Activated CD4-positive, alpha-beta T cell treated with anti-CD3 and anti-CD28 coated beads for 36 hours (primary cell): ENCODE measurements around the gene AARS1. TPM values are rescaled to one million over a fixed set of nuclear protein-coding genes. Genes with fewer than 3 reads are reported as not detected.
A peak's percentile ranks its signal among the peaks of the same experiment; 100 is the strongest.
"Not testable (repeated sequence)": the region's sequence is repeated elsewhere in the genome, so short reads cannot be mapped to it uniquely, and the experiment has no call there.

ENCODE experiments used
- ATAC-seq: fragments of 200-7000 bp; cut with Tn5 transposase; one replicate; pipeline ENCODE4 v1.10.0; 2021; ENCODE audit warnings: mild to moderate bottlenecking, moderate library complexity
- CTCF ChIA-PET: fragments of 350-600 bp; sonication (Branson Sonifier 250); formaldehyde crosslinking; loops from one replicate; lab custom pipeline; 2021; ENCODE audit warnings: antibody characterized with exemption; lab: Charles Lee
- POLR2A ChIA-PET: fragments of 350-600 bp; sonication (Branson Sonifier 250); formaldehyde crosslinking; loops from one replicate; lab custom pipeline; 2021; ENCODE audit warnings: antibody characterized with exemption, inconsistent platforms; lab: Charles Lee
- DNase-seq: peaks from one replicate; pipeline ENCODE4 v3.0.0-alpha.2; 2020
- H3K27ac Mint-ChIP-seq: one replicate; pipeline ENCODE4 v1.8.0; 2021; ENCODE audit warnings: mixed read lengths
- H3K27me3 Mint-ChIP-seq: one replicate; pipeline ENCODE4 v1.8.0; 2021; ENCODE audit warnings: mixed read lengths
- H3K36me3 Mint-ChIP-seq: one replicate; pipeline ENCODE4 v1.8.0; 2021; ENCODE audit warnings: low read depth, mixed read lengths
- H3K4me1 Mint-ChIP-seq: one replicate; pipeline ENCODE4 v1.8.0; 2021; ENCODE audit warnings: mixed read lengths
- H3K4me3 Mint-ChIP-seq: one replicate; pipeline ENCODE4 v1.8.0; 2021; ENCODE audit warnings: mild to moderate bottlenecking, moderate library complexity, mixed read lengths
- H3K9me3 Mint-ChIP-seq: one replicate; pipeline ENCODE4 v1.8.0; 2021; ENCODE audit warnings: low read depth, mixed read lengths
- intact Hi-C, 2 experiments: fragments of 100-400 bp; cut with DNase I in 1 of 2; cut with micrococcal nuclease in 1 of 2; formaldehyde crosslinking; loops; one replicate each; pipeline versions ENCODE4 v1.14.2 to v1.15.1; 2022 to 2024; cut with DNase I, micrococcal nuclease
- total RNA-seq, 2 experiments: library from RNA; stranded (reverse); gene quantifications; one replicate each; pipeline ENCODE4 v1.2.3, GENCODE V29; 2021

The AARS1 gene
- total RNA-seq, 2 experiments from 2014 or later, result 180 to 189 TPM

GRCh38 chr16:70254180-70254964 lies 34.9 kb downstream of the AARS1 start:
- Mint-ChIP-seq H3K27ac (no peak overlapping the region), H3K9me3 (no peaks in the 10 kb centered on the region), H3K36me3 (peaks cover 64% of the 10 kb centered on the region), H3K4me3 (no peak overlapping the region), H3K4me1 (peaks cover 6% of the 10 kb centered on the region), H3K27me3 (no peaks in the 10 kb centered on the region)
- DNase-seq (no peak), ATAC-seq (no peak)
- ChIA-PET POLR2A (interaction anchor here (0.5 to 0.6 kb wide), 2 partner anchors 34 to 267 kb away, joined by 3 read pairs; no protein-coding TSS in a partner anchor), CTCF (interaction anchor here (0.6 to 3.9 kb wide), 11 partner anchors 13 to 1106 kb away, joined by 3 to 17 read pairs (median 3); no protein-coding TSS in a partner anchor)
- intact Hi-C loops, result loop anchor here in 1 of 2 experiments (10.0 kb wide), 1 partner anchor 270 kb away; the partner anchor contains the start of genes COG4 and SF3B3

DNA sequence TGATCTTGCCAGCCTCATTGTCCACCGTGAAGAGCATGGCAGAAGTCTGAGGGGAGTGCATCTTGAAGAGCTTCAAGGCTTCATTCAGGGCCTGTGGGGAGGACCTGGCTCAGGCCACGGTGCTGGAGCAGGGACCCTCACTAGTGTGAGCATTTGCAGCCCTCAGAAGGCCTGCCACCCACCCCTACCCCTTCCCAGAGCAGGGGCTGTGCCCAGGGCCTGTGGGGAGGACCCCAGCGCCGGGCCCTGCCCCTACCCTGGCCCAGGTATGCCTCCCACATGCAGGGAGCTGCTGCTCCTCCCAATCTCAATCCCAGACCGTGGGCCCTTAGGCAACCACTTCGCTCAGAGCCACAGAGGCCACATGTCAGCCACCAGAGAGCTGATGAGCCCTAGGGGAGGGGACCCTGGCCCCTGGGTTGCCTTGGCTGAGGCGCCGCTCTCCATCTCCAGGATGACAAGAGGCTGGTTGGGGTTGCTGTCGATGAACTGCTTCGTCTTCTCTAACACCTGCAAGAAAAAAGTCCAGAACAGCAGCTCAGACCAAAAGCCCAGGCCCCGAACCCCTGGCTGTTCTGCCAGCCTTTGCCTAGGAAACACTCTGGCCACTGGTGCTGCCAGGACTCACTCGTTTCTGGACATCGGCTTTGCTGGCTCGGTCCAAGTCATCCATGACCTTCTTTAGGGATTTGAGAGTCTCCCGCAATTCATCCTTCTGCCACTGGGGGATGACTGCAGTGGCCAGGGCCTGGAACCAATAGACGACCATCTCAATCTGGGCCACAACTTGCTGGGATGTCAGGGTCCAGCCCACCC lies 35.8 kb downstream of the AARS1 start:
- intact Hi-C loops, result loop anchor here in 1 of 2 experiments (10.0 kb wide), 1 partner anchor 271 kb away; the partner anchor contains the start of genes COG4 and SF3B3
- CTCF ChIA-PET, result interaction anchor here (0.8 to 3.3 kb wide), 7 partner anchors 14 to 316 kb away, joined by 3 to 14 read pairs (median 3); no protein-coding TSS in a partner anchor
- no peaks in the 10 kb centered on the region for H3K27me3 Mint-ChIP-seq
- POLR2A ChIA-PET, result interaction anchor here (0.8 kb wide), 1 partner anchor 34 kb away, joined by 3 read pairs; no protein-coding TSS in a partner anchor
- H3K4me1 Mint-ChIP-seq, result peaks cover 10% of the 10 kb centered on the region
- no peak overlapping the region for H3K4me3 Mint-ChIP-seq
- peaks cover 60% of the 10 kb centered on the region for H3K36me3 Mint-ChIP-seq
- no peaks in the 10 kb centered on the region for H3K9me3 Mint-ChIP-seq
- DNase-seq, result peak; percentile 63
- no peak for ATAC-seq
- H3K27ac Mint-ChIP-seq, result no peak overlapping the region

GRCh38 chr16:70252355-70252988 lies 36.8 kb downstream of the AARS1 start:
- ChIA-PET POLR2A (interaction anchor here (0.5 to 1.6 kb wide), 4 partner anchors 21 to 310 kb away, joined by 3 to 6 read pairs (median 4); partner anchors contain the start of gene AARS1), CTCF (interaction anchor here (0.7 to 3.3 kb wide), 7 partner anchors 10 to 293 kb away, joined by 3 to 14 read pairs (median 5); partner anchors contain the start of gene DDX19A)
- Mint-ChIP-seq H3K4me1 (peaks cover 15% of the 10 kb centered on the region), H3K27me3 (no peaks in the 10 kb centered on the region), H3K36me3 (peaks cover 52% of the 10 kb centered on the region), H3K27ac (peak overlapping the region; percentile 47), H3K9me3 (no peaks in the 10 kb centered on the region), H3K4me3 (peak overlapping the region; percentile 84)
- DNase-seq (peak; percentile 52), ATAC-seq (no peak)
- intact Hi-C loops, result loop anchor here (1.0 to 10.0 kb wide), 3 partner anchors 37 to 272 kb away; partner anchors contain the start of genes AARS1 (in 2 of the 2), COG4 (in 2 of the 2) and SF3B3 (in 2 of the 2)

DNA sequence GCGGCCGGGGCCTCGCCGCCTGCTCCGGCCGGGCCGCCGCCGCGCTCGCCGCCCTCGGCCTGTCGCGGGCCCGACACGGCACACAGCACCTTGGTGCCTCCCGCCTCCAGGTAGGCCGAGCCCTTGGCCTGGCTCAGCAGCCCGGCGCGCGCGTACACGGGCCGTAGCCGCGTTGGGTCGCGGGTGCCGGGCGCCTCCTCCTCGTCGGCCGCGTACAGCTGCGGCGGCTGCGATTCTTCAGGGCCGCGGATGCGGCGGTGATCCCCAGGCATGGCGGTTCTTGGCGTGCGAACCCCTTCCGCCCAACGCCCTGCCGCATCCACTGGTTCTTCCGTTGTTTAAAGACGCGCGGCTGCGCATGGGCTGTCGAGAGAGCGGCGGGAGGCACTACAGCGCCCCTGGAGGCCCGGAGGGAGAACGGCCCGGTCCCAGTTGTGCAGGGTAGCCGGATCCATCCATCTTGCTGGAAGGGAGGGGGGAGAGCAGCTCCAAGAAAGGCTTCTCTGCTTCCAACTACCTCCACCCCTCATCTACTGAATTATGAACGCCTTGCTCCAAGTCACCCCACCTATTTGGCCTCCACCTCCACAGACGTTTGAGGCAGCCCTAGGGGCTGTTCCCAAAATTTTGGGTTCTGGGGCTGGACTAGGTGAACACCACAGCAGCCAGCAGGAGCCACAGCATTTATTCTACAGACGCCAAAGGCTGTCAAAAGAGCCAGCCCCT lies 37.5 kb downstream of the AARS1 start, which contains the start of gene EXOSC6:
TSS of gene EXOSC6 (minus strand) at position 312 of the 726 bp plus-strand sequence. CDS start at position 272, 40 bp downstream.
- Mint-ChIP-seq H3K9me3 (no peaks in the 10 kb centered on the region), H3K4me1 (peaks cover 16% of the 10 kb centered on the region), H3K36me3 (peaks cover 48% of the 10 kb centered on the region), H3K27me3 (no peaks in the 10 kb centered on the region), H3K27ac (peak within 1 kb of the TSS; percentile 84), H3K4me3 (peak within 1 kb of the TSS; percentile 85)
- ChIA-PET CTCF (interaction anchor here (0.7 to 3.3 kb wide), 9 partner anchors 10 to 294 kb away, joined by 3 to 14 read pairs (median 5); partner anchors contain the start of genes AARS1 and DDX19A), POLR2A (interaction anchor here (0.5 to 1.6 kb wide), 6 partner anchors 16 to 310 kb away, joined by 3 to 6 read pairs (median 3); partner anchors contain the start of genes AARS1 and DDX19A)
- intact Hi-C loops, result loop anchor here (1.0 to 10.0 kb wide), 7 partner anchors 38 to 273 kb away; partner anchors contain the start of genes AARS1 (in 2 of the 2), COG4 (in 2 of the 2), SF3B3 (in 2 of the 2) and DDX19A (in 1 of the 2)
- ATAC-seq (peak; percentile 94), DNase-seq (peak; percentile 96)

GRCh38 chr16:70250748-70251628 lies 38.3 kb downstream of the AARS1 start:
- peak; percentile 69 for DNase-seq
- peak overlapping the region; percentile 85 for H3K4me3 Mint-ChIP-seq
- POLR2A ChIA-PET, result interaction anchor here (0.6 to 1.6 kb wide), 4 partner anchors 17 to 100 kb away, joined by 3 to 6 read pairs (median 3); partner anchors contain the start of genes AARS1 and DDX19A
- ATAC-seq, result peak; percentile 55
- H3K9me3 Mint-ChIP-seq, result no peaks in the 10 kb centered on the region
- H3K36me3 Mint-ChIP-seq, result peaks cover 48% of the 10 kb centered on the region
- H3K4me1 Mint-ChIP-seq, result peaks cover 22% of the 10 kb centered on the region
- H3K27me3 Mint-ChIP-seq, result no peaks in the 10 kb centered on the region
- H3K27ac Mint-ChIP-seq, result peak overlapping the region; percentile 82
- intact Hi-C loops, result loop anchor here (1.0 to 10.0 kb wide), 5 partner anchors 95 to 274 kb away; partner anchors contain the start of genes COG4 (in 1 of the 2), DDX19A (in 1 of the 2), FCSK (in 1 of the 2) and PDPR (in 1 of the 2)
- CTCF ChIA-PET, result interaction anchor here (0.6 to 3.3 kb wide), 10 partner anchors 11 to 295 kb away, joined by 3 to 14 read pairs (median 4); partner anchors contain the start of genes AARS1 and DDX19A

GRCh38 chr16:70249697-70250096 lies 39.6 kb downstream of the AARS1 start:
- ATAC-seq, result not testable (repeated sequence)
- POLR2A ChIA-PET, result interaction anchor here (0.6 to 0.7 kb wide), 4 partner anchors 10 to 273 kb away, joined by 3 to 5 read pairs (median 4); no protein-coding TSS in a partner anchor

DNA sequence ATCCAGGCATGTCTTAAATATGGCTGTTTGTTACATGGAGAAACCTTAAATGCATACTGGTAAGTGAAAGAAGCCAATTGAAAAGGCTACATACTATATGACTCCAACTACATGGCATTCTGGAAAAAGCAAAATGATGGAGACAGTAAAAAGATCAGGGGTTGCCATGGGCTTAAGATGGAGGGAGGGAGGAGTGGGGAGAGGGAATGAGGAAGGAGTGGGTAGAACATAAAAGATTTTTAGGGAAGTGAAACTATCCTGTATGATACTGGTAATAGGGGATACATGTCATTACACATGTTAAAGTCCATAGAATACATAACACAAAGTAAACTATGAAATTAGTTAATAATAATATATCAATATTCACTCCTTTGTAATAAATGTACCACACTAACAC lies 50.5 kb downstream of the AARS1 start:
- H3K9me3 Mint-ChIP-seq, intact Hi-C loops, H3K4me3 Mint-ChIP-seq, DNase-seq, CTCF ChIA-PET, H3K27ac Mint-ChIP-seq, H3K4me1 Mint-ChIP-seq, POLR2A ChIA-PET, ATAC-seq, H3K27me3 Mint-ChIP-seq: not testable (repeated sequence)
- peaks cover 12% of the 10 kb centered on the region for H3K36me3 Mint-ChIP-seq

More at GRCh38 chr16:70249697-70250096, 39.6 kb downstream of the AARS1 start:
- Mint-ChIP-seq H3K27ac (peak overlapping the region; percentile 86), H3K36me3 (peaks cover 39% of the 10 kb centered on the region), H3K4me1 (peaks cover 26% of the 10 kb centered on the region), H3K4me3 (peak overlapping the region; percentile 85)
- DNase-seq, H3K9me3 Mint-ChIP-seq, H3K27me3 Mint-ChIP-seq: not testable (repeated sequence)
- CTCF ChIA-PET, result interaction anchor here (3.3 kb wide), 1 partner anchor 23 kb away, joined by 11 read pairs; no protein-coding TSS in a partner anchor
- intact Hi-C loops, result loop anchor here (2.0 to 10.0 kb wide), 2 partner anchors 135 to 275 kb away; partner anchors contain the start of genes COG4 (in 1 of the 2), PDPR (in 1 of the 2) and SF3B3 (in 1 of the 2)

DNA sequence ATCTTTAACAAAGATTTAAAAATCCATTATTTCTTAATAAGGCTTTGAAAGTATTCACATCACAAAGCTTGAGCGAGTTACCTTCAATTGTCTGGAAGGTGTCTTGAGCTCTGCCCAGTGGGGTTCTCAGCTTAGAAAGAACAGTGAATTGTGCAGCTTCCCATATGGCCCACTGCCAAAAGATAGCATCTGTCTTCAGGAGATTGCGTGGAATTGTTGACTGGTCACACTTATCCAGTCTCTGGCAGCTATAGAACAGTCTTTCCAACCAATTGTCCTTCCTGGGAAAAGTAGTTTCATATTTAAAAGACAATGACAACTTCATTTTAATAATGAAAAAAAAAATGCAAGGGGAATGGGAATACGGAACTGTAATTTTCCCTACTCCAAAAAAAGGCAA lies 57.5 kb downstream of the AARS1 start:
- DNase-seq, intact Hi-C loops, H3K4me1 Mint-ChIP-seq, ATAC-seq, H3K9me3 Mint-ChIP-seq, POLR2A ChIA-PET, H3K4me3 Mint-ChIP-seq, H3K27me3 Mint-ChIP-seq, H3K27ac Mint-ChIP-seq: not testable (repeated sequence)
- H3K36me3 Mint-ChIP-seq, result peaks cover 19% of the 10 kb centered on the region
- CTCF ChIA-PET, result interaction anchor here (1.6 kb wide), 1 partner anchor 22 kb away, joined by 3 read pairs; no protein-coding TSS in a partner anchor
